Measurements from ENCODE around the gene DGKE. TPM values are rescaled to one million over a fixed set of nuclear protein-coding genes. Genes with fewer than 3 reads are reported as not detected.

DGKE gene
- total RNA-seq, 4 donors from 2014 or later, result 7.1 to 12.5 (median 11.1) TPM

DNA sequence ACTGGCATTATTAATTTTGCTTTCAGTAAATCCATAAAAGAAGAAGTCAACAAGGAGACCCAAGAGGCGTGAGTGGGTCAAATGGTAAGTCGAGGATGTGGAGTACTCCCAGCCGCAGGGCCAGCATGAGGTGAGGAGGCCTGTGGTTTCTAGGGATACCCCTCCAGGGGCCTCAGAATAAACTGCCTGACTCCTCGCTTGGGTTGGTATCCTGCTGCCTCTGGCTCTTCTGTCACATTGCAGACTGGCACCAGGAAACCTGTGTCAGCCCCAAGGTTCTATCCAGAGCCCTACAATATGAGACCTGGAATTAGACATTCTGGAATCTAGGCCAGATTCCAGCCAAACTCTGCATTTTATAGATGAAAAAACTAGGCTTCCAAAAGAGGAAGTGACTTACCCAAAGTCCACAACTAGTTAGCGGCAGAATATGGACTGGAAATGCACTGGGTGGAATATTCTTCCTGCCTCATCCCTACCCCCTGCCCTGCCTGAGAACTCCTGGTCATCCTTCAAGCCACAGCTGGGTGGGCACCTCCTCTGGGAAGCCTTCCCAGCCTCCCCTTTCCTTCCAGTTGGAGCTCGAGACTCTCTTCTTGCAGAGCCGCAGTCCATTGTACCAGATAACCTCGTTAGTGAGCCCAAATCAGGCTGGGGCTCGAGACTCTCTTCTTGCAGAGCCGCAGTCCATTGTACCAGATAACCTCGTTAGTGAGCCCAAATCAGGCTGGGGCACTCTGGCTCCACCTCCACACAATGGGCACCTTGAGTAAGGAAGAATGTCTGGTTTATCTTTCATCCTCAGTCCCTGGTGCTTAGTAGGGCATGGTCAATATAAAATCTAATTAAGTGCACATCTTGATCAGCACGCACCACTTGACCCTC lies 22.8 kb upstream of the DGKE start:
- intact Hi-C loops (cut with DNase I), result no loop called here
- 92% methylated on average over 9 of the region's 12 CpGs for WGBS

DNA sequence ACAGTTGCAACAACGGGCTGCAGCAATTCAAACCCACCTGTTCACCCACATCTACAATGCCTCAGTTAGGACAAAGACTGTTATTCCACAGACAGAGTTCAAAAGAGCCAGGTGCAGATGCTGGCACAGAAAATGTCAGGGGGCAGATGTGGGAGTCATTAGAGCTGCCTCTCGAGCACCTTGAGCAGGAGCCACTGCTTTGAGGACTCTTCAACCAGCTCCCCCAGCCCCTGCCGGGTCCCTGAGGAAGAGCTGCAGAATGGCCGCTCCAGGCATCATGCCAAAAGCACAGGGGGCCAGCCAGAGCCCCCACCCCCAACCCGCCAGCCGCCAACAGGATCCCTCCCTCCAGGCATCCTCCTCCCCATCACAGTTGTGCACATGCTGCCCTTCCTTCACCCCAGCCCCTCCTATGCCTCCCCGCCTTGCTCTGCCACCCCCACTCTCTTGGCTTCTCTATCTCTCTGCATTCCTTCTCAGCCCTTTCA lies 21.0 kb upstream of the DGKE start:
- no peak for DNase-seq (ENCODE audit: extremely low spot score)
- intact Hi-C loops (cut with DNase I), result no loop called here
- no peaks in the 10 kb centered on the region for H3K27me3 ChIP-seq
- H3K27ac ChIP-seq (replicated peaks in 1 of 4), result no peak overlapping the region
- H3K9me3 ChIP-seq, result no peaks in the 10 kb centered on the region
- no peak overlapping the region for H3K4me3 ChIP-seq
- H3K4me1 ChIP-seq, result no peaks in the 10 kb centered on the region
- 61% methylated on average over 7 of the region's 7 CpGs for WGBS
- TF ChIP-seq EP300 (IDR thresholded peaks at IDR 0.05), result no peak
- TF ChIP-seq, protein P1, sequence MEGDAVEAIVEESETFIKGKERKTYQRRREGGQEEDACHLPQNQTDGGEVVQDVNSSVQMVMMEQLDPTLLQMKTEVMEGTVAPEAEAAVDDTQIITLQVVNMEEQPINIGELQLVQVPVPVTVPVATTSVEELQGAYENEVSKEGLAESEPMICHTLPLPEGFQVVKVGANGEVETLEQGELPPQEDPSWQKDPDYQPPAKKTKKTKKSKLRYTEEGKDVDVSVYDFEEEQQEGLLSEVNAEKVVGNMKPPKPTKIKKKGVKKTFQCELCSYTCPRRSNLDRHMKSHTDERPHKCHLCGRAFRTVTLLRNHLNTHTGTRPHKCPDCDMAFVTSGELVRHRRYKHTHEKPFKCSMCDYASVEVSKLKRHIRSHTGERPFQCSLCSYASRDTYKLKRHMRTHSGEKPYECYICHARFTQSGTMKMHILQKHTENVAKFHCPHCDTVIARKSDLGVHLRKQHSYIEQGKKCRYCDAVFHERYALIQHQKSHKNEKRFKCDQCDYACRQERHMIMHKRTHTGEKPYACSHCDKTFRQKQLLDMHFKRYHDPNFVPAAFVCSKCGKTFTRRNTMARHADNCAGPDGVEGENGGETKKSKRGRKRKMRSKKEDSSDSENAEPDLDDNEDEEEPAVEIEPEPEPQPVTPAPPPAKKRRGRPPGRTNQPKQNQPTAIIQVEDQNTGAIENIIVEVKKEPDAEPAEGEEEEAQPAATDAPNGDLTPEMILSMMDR (IDR thresholded peaks at IDR 0.05), result no peak
- no peak for TF ChIP-seq POLR2A (IDR thresholded peaks at IDR 0.05; ENCODE audit: low read depth)
- TF ChIP-seq POLR2AphosphoS5 (IDR thresholded peaks at IDR 0.05), result no peak
- no peaks in the 10 kb centered on the region for H3K36me3 ChIP-seq

More for the DNA sequence above, 22.8 kb upstream of the DGKE start:
- TF ChIP-seq, protein P1 (IDR thresholded peaks at IDR 0.05), result no peak
- TF ChIP-seq POLR2AphosphoS5 (IDR thresholded peaks at IDR 0.05) (no peak), POLR2A (IDR thresholded peaks at IDR 0.05; ENCODE audit: low read depth) (no peak), EP300 (IDR thresholded peaks at IDR 0.05) (no peak)
- Histone ChIP-seq H3K9me3 (no peaks in the 10 kb centered on the region), H3K4me1 (no peaks in the 10 kb centered on the region), H3K27me3 (no peaks in the 10 kb centered on the region), H3K36me3 (no peaks in the 10 kb centered on the region), H3K27ac (replicated peaks in 1 of 4) (no peak overlapping the region), H3K4me3 (no peak overlapping the region)
- no peak for DNase-seq (ENCODE audit: extremely low spot score)

DNA sequence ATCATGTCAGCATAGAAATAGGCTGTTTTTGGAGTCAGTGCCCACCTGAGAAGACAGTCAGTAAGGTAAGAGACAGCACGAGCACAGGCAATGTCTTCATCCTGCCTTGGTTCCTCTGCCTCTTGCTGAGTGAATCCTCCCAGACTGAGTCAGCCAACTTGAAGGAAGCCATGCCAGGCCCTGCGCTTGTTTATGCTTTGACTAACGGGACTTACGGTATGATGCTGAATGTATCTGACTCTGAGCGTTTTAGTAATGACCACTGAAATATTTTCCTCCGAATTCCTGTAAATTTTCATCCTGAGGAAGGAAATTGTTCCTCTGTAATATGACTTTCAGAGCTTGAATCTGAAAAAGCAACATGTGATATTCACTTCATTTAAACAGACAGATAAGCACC lies 18.2 kb upstream of the DGKE start:
- no peaks in the 10 kb centered on the region for H3K36me3 ChIP-seq
- no peak overlapping the region for H3K27ac ChIP-seq (replicated peaks in 1 of 4)
- TF ChIP-seq EP300 (IDR thresholded peaks at IDR 0.05), result no peak
- no peak for TF ChIP-seq POLR2AphosphoS5 (IDR thresholded peaks at IDR 0.05)
- no peak for TF ChIP-seq POLR2A (IDR thresholded peaks at IDR 0.05; ENCODE audit: low read depth)
- 81% methylated on average over 6 of the region's 6 CpGs for WGBS
- DNase-seq (ENCODE audit: extremely low spot score), result peak; percentile 53
- intact Hi-C loops (cut with DNase I), result no loop called here
- H3K4me3 ChIP-seq, result no peak overlapping the region
- no peaks in the 10 kb centered on the region for H3K9me3 ChIP-seq
- peaks cover 0 to 8% (median 7%) of the 10 kb centered on the region in 4 donors for H3K4me1 ChIP-seq
- H3K27me3 ChIP-seq, result no peaks in the 10 kb centered on the region

DNA sequence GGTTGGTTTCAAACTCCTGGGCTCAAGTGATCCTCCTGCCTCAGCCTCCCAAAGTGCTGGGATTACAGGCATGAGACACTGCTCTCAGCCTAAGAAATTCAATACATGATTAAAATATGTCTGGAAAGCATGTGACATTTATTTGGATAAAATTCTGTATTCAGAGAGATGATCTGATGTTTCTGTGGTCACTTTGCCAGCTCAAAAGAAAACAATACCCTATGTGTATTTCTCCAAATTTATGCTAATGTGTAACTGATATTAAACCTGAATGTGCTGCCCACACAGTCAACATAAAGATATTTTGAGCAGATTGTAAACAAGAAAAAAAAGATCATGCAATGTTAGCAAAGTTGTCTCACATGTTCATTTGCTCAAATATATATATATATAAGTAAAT lies 16.9 kb upstream of the DGKE start:
- no peak for DNase-seq (ENCODE audit: extremely low spot score)
- Histone ChIP-seq H3K4me1 (peaks cover 0 to 8% (median 7%) of the 10 kb centered on the region in 4 donors), H3K27ac (replicated peaks in 1 of 4) (no peak overlapping the region), H3K4me3 (no peak overlapping the region), H3K27me3 (no peaks in the 10 kb centered on the region), H3K9me3 (no peaks in the 10 kb centered on the region), H3K36me3 (no peaks in the 10 kb centered on the region)
- intact Hi-C loops (cut with DNase I), result no loop called here
- no peak for TF ChIP-seq EP300 (IDR thresholded peaks at IDR 0.05)
- TF ChIP-seq POLR2A (IDR thresholded peaks at IDR 0.05; ENCODE audit: low read depth), result no peak
- TF ChIP-seq, protein P1 (IDR thresholded peaks at IDR 0.05), result no peak
- TF ChIP-seq POLR2AphosphoS5 (IDR thresholded peaks at IDR 0.05), result no peak

DNA sequence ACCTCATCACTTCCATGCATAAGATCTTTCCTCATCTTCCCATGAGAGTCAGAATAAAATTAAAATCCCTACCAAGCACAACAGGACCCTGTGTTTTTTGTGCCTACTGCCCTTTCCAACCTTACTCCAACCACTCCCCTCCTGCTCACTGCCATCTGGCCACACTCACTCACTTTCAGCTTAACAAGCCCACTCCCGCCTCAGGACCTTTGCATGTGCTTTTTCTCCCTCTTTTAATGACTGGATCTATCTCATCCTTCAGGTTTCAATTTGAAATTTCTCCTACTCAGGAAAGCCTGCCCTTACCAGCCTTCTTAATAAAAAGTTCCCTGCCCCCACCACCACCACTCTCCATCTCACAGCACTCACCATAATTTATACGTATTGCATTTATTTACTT lies 14.9 kb upstream of the DGKE start:
- no peak for TF ChIP-seq POLR2A (IDR thresholded peaks at IDR 0.05; ENCODE audit: low read depth)
- TF ChIP-seq, protein P1 (IDR thresholded peaks at IDR 0.05), result no peak
- no peak for TF ChIP-seq EP300 (IDR thresholded peaks at IDR 0.05)
- no peak for TF ChIP-seq POLR2AphosphoS5 (IDR thresholded peaks at IDR 0.05)
- no peaks in the 10 kb centered on the region for H3K36me3 ChIP-seq
- H3K27ac ChIP-seq (replicated peaks in 1 of 4), result no peak overlapping the region
- peaks cover 0 to 8% (median 7%) of the 10 kb centered on the region in 4 donors for H3K4me1 ChIP-seq
- H3K9me3 ChIP-seq, result no peaks in the 10 kb centered on the region
- intact Hi-C loops (cut with DNase I), result loop anchor here (2.0 kb wide), 1 partner anchor 122 kb away; no protein-coding TSS in a partner anchor
- H3K27me3 ChIP-seq, result no peaks in the 10 kb centered on the region
- no peak overlapping the region for H3K4me3 ChIP-seq
- 89% methylated on average over 2 of the region's 2 CpGs for WGBS
- no peak for DNase-seq (ENCODE audit: extremely low spot score)
